Smooth muscle cell (in vitro differentiated cells): ENCODE data around the gene ZNF669. TPM values are rescaled to one million over a fixed set of nuclear protein-coding genes. Genes with fewer than 3 reads are reported as not detected.

Experiments used
- DNase-seq: peaks from one replicate; lab custom pipeline; 2025; ENCODE audit not compliant: unreplicated experiment; lab: John Stamatoyannopoulos, UW
- H2AFZ ChIP-seq: fragments of 200-600 bp; sonication (generic); 2 replicates; pipeline ENCODE4 v1.6.0; 2016; ENCODE audit warnings: antibody characterized with exemption, low read depth, mild to moderate bottlenecking
- H3F3A ChIP-seq: fragments of 200-600 bp; sonication (generic); 2 replicates; pipeline ENCODE4 v1.6.0; 2017; ENCODE audit warnings: antibody characterized with exemption, low read depth
- H3K27ac ChIP-seq: fragments of 200-600 bp; sonication (generic); 2 replicates; pipeline ENCODE4 v1.5.1; 2016; ENCODE audit warnings: low read depth, mild to moderate bottlenecking
- H3K27me3 ChIP-seq: fragments of 200-600 bp; sonication (generic); 2 replicates; pipeline ENCODE4 v1.6.1; 2016; ENCODE audit warnings: low read depth, mild to moderate bottlenecking
- H3K36me3 ChIP-seq: fragments of 200-600 bp; sonication (generic); 2 replicates; pipeline ENCODE4 v1.5.1; 2016; ENCODE audit warnings: low read depth
- H3K4me1 ChIP-seq: fragments of 200-600 bp; sonication (generic); 2 replicates; pipeline ENCODE4 v1.5.1; 2016; ENCODE audit warnings: low read depth
- H3K4me2 ChIP-seq: fragments of 200-600 bp; sonication (generic); 2 replicates; pipeline ENCODE4 v1.6.0; 2016; ENCODE audit warnings: mild to moderate bottlenecking
- H3K4me3 ChIP-seq: fragments of 200-600 bp; sonication (generic); 2 replicates; pipeline ENCODE4 v1.5.1; 2016; ENCODE audit warnings: mild to moderate bottlenecking
- H3K79me2 ChIP-seq: fragments of 200-600 bp; sonication (generic); 2 replicates; pipeline ENCODE4 v1.6.0; 2016; ENCODE audit warnings: low read depth, mild to moderate bottlenecking
- H3K9ac ChIP-seq: fragments of 200-600 bp; sonication (generic); 2 replicates; pipeline ENCODE4 v1.6.0; 2016; ENCODE audit warnings: low read depth
- H3K9me3 ChIP-seq: fragments of 200-600 bp; sonication (generic); replicated peaks from 2 replicates; pipeline ENCODE4 v1.5.1; 2016; ENCODE audit warnings: low read depth
- H4K20me1 ChIP-seq: fragments of 200-600 bp; sonication (generic); 2 replicates; pipeline ENCODE4 v1.6.0; 2016; ENCODE audit warnings: low read depth
- whole genome bisulfite sequencing: methylation state at CpG from one replicate; pipeline ENCODE4 v1.1.7; 2016; ENCODE audit warnings: low lambda C conversion rate; 5-methylcytosine and 5-hydroxymethylcytosine counted together
- polyA plus RNA-seq: library from polyadenylated mRNA; unstranded; fragments of >200 nt; fragmentation: Nextera tagmentation; extraction: Ambion mirVana; gene quantifications from 2 replicates; pipeline ENCODE4 v1.2.1, GENCODE V29; 2016
- total RNA-seq: library from RNA; depleted of rRNA; stranded (reverse); fragments of >200 nt; gene quantifications from 2 replicates; pipeline ENCODE4 v1.2.3, GENCODE V29; 2014
- TF ChIP-seq, protein P1 (sequence below): fragments of 200-600 bp; sonication (generic); IDR thresholded peaks from 2 replicates; pipeline ENCODE4 v1.5.1; 2017; ENCODE audit warnings: borderline replicate concordance, mild to moderate bottlenecking, antibody characterized with exemption; ENCODE audit not compliant: insufficient read depth, poor library complexity, severe bottlenecking

ZNF669 gene
- total and polyA plus RNA-seq, 2 experiments from 2014 or later = 3.7 to 17.2 TPM

DNA sequence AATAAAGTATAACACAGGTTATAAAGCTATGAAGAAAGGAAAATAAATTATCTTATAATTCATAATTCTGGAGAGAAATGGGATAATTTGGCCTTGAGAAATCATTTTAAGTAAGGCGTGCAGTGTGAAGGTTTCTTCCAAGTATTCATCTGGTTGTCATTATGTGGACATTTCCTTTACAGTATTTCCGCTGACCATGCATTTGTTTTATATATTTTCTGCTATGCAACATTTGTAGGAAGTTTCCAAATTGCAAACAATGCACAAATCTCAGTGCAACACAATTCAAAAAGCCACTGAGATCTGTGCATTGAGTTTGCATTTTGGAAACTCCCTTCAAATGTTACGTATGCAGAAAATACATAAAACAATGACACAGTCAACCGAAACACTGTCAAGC, 43.4 kb downstream of the ZNF669 start:
- Histone ChIP-seq H3K27me3 (no peaks in the 10 kb centered on the region), H3F3A (no peaks in the 10 kb centered on the region), H3K4me3 (no peak overlapping the region), H3K9me3 (no peaks in the 10 kb centered on the region), H3K79me2 (peaks cover 43% of the 10 kb centered on the region), H3K4me2 (no peak overlapping the region), H3K27ac (no peak overlapping the region), H3K36me3 (no peaks in the 10 kb centered on the region), H2AFZ (no peak overlapping the region), H4K20me1 (peaks cover 9% of the 10 kb centered on the region), H3K4me1 (no peaks in the 10 kb centered on the region), H3K9ac (no peak overlapping the region)
- WGBS = 98% methylated on average over 4 of the region's 4 CpGs
- no peak for DNase-seq
- TF ChIP-seq, protein P1, sequence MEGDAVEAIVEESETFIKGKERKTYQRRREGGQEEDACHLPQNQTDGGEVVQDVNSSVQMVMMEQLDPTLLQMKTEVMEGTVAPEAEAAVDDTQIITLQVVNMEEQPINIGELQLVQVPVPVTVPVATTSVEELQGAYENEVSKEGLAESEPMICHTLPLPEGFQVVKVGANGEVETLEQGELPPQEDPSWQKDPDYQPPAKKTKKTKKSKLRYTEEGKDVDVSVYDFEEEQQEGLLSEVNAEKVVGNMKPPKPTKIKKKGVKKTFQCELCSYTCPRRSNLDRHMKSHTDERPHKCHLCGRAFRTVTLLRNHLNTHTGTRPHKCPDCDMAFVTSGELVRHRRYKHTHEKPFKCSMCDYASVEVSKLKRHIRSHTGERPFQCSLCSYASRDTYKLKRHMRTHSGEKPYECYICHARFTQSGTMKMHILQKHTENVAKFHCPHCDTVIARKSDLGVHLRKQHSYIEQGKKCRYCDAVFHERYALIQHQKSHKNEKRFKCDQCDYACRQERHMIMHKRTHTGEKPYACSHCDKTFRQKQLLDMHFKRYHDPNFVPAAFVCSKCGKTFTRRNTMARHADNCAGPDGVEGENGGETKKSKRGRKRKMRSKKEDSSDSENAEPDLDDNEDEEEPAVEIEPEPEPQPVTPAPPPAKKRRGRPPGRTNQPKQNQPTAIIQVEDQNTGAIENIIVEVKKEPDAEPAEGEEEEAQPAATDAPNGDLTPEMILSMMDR = no peak

DNA sequence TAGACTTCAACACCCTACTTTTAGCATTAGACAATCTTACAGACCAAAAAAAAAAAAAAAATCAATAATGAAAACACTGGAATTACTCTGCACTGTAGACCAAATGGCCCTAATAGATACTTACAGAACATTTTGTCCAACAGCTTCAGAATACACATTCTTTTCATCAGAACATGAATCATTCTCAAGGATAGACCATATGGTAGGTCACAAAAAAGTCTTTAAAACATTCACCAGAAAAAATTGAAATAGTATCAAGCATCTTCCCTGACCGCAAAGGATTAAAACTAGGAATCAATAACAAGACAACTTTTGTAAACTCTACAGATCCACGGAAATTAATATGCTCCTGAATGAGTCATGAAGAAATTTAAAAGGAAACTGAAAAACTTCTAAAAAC, 48.1 kb downstream of the ZNF669 start:
- H3K79me2 ChIP-seq = peaks cover 34% of the 10 kb centered on the region
- 96% methylated on average over 2 of the region's 2 CpGs for WGBS
- H3K9me3 ChIP-seq = peaks cover 10% of the 10 kb centered on the region
- H4K20me1 ChIP-seq = no peaks in the 10 kb centered on the region
- H3K27me3 ChIP-seq = no peaks in the 10 kb centered on the region
- no peak overlapping the region for H3K9ac ChIP-seq
- no peak overlapping the region for H3K4me3 ChIP-seq
- H3K36me3 ChIP-seq = no peaks in the 10 kb centered on the region
- H2AFZ ChIP-seq = no peak overlapping the region
- TF ChIP-seq, protein P1 = no peak
- no peak for DNase-seq
- no peaks in the 10 kb centered on the region for H3F3A ChIP-seq
- H3K27ac ChIP-seq = no peak overlapping the region
- no peaks in the 10 kb centered on the region for H3K4me1 ChIP-seq
- no peak overlapping the region for H3K4me2 ChIP-seq

GRCh38 chr1:247054992-247055415, 49.2 kb downstream of the ZNF669 start:
- DNase-seq = no peak
- Histone ChIP-seq H3F3A (no peaks in the 10 kb centered on the region), H3K9me3 (peaks cover 10% of the 10 kb centered on the region), H3K36me3 (no peaks in the 10 kb centered on the region), H3K4me2 (no peak overlapping the region), H3K9ac (no peak overlapping the region), H4K20me1 (no peaks in the 10 kb centered on the region), H3K4me1 (no peaks in the 10 kb centered on the region), H2AFZ (no peak overlapping the region), H3K79me2 (peaks cover 34% of the 10 kb centered on the region), H3K27ac (no peak overlapping the region), H3K4me3 (no peak overlapping the region), H3K27me3 (no peaks in the 10 kb centered on the region)
- 63% methylated on average over 2 of the region's 2 CpGs for WGBS
- TF ChIP-seq, protein P1 = no peak

Other genes starting within 250 kb of the ZNF669 start
- 34.0 and 41.2 TPM in 2 replicates for gene AHCTF1, start 172.4 kb downstream of the ZNF669 start, total RNA-seq
- 7.2 and 7.3 TPM in 2 replicates for gene AHCTF1, start 172.4 kb downstream of the ZNF669 start, polyA plus RNA-seq
- 0.54 and 1.1 TPM in 2 replicates for gene ZNF695, start 96.3 kb downstream of the ZNF669 start, total RNA-seq
- gene ZNF695, start 96.3 kb downstream of the ZNF669 start, polyA plus RNA-seq = 0.99 and 2.7 TPM in 2 replicates
- gene ZNF670, start 25.5 kb downstream of the ZNF669 start, total RNA-seq = 3.9 and 6.6 TPM in 2 replicates
- gene ZNF670, start 25.5 kb downstream of the ZNF669 start, polyA plus RNA-seq = 2.8 and 4.8 TPM in 2 replicates
- gene ZNF124, start 67.7 kb upstream of the ZNF669 start, total RNA-seq = 47.2 and 70.3 TPM in 2 replicates
- 4.2 and 6.3 TPM in 2 replicates for gene ZNF124, start 67.7 kb upstream of the ZNF669 start, polyA plus RNA-seq
- gene VN1R5, start 151.7 kb upstream of the ZNF669 start, total RNA-seq = not detected in 2 replicates
- gene VN1R5, start 151.7 kb upstream of the ZNF669 start, polyA plus RNA-seq = not detected in 2 replicates
- gene ZNF496, start 227.5 kb upstream of the ZNF669 start, total RNA-seq = 37.0 and 39.5 TPM in 2 replicates
- gene ZNF496, start 227.5 kb upstream of the ZNF669 start, polyA plus RNA-seq = 14.8 and 19.8 TPM in 2 replicates